CD4-positive, alpha-beta T cell treated with Interleukin-17A for 1 hour (primary cell): Measurements from ENCODE around the gene IPO13.

ENCODE experiments used
- DNase-seq: peaks from one replicate; pipeline ENCODE4 v3.0.0-alpha.2; 2020

IPO13 gene

GRCh38 chr1:43951021-43951985 is 4.6 kb downstream of the IPO13 start:
- no peak for DNase-seq

GRCh38 chr1:43952731-43953346 is 6.1 kb downstream of the IPO13 start:
- DNase-seq: no peak

GRCh38 chr1:43953361-43953760 is 6.6 kb downstream of the IPO13 start:
- no peak for DNase-seq

GRCh38 chr1:43954036-43954435 is 7.3 kb downstream of the IPO13 start:
- DNase-seq: no peak

GRCh38 chr1:43956234-43956633 is 9.5 kb downstream of the IPO13 start:
- DNase-seq: no peak

GRCh38 chr1:43957407-43958040 is 10.8 kb downstream of the IPO13 start:
- no peak for DNase-seq

- no peak for DNase-seq
These were observed 11.9 kb downstream of the IPO13 start for GRCh38 chr1:43958351-43959255.

- no peak for DNase-seq
These were observed 14.0 kb downstream of the IPO13 start for GRCh38 chr1:43960798-43961197.

- no peak for DNase-seq
These were observed 14.9 kb downstream of the IPO13 start for GRCh38 chr1:43961692-43962091.

GRCh38 chr1:43962324-43962723 is 15.6 kb downstream of the IPO13 start:
- no peak for DNase-seq

- DNase-seq: no peak
These were observed 16.3 kb downstream of the IPO13 start for GRCh38 chr1:43963006-43963405.

GRCh38 chr1:43963890-43964289 is 17.1 kb downstream of the IPO13 start:
- no peak for DNase-seq

GRCh38 chr1:43965316-43965715 is 18.6 kb downstream of the IPO13 start:
- no peak for DNase-seq

- no peak for DNase-seq
These were observed 21.7 kb downstream of the IPO13 start for GRCh38 chr1:43968348-43968948.

- DNase-seq: no peak
These were observed 22.6 kb downstream of the IPO13 start for GRCh38 chr1:43969416-43969745.

GRCh38 chr1:43969746-43970466 is 23.2 kb downstream of the IPO13 start, which contains the start of gene DPH2:
Gene DPH2, plus strand, starts transcription at chr1:43970010. Its CDS starts 166 bp downstream, at chr1:43970176.
- peak; percentile 96 for DNase-seq

- no peak for DNase-seq
These were observed 23.8 kb downstream of the IPO13 start for GRCh38 chr1:43970502-43970901.

- no peak for DNase-seq
These were observed 24.2 kb downstream of the IPO13 start for GRCh38 chr1:43970911-43971310.

GRCh38 chr1:43971336-43971980 is 24.7 kb downstream of the IPO13 start:
- no peak for DNase-seq

GRCh38 chr1:43973981-43974442 is 27.3 kb downstream of the IPO13 start:
- no peak for DNase-seq
